ENCODE data around the gene MYO18B.

MYO18B gene

GRCh38 chr22:25829808-25830777 lies 88.1 kb downstream of the MYO18B start:
- Histone ChIP-seq H4K91ac (ENCODE audit: low read depth, low read length, poor library complexity) (no peak overlapping the region), H3K23ac (ENCODE audit: low read depth, low read length, poor library complexity) (no peak overlapping the region), H3K4me2 (ENCODE audit: insufficient read depth, low read length, poor library complexity, severe bottlenecking) (no peak overlapping the region), H2BK12ac (ENCODE audit: low read length) (no peak overlapping the region), H3K14ac (ENCODE audit: low read length) (no peak overlapping the region), H3K4ac (ENCODE audit: low read length) (no peak overlapping the region), H2BK15ac (ENCODE audit: low read length) (no peak overlapping the region), H2BK120ac (ENCODE audit: low read depth, low read length) (no peak overlapping the region), H3K18ac (ENCODE audit: low read length) (peak overlapping the region; percentile 63), H2AFZ (ENCODE audit: low read length) (no peak overlapping the region), H3K27me3 (ENCODE audit: control insufficient read depth in 3 of 3, insufficient read depth in 3 of 3, low read depth in 1 of 3, low read length in 3 of 3) (no peaks in the 10 kb centered on the region), H3K36me3 (replicated peaks in 1 of 2; ENCODE audit: control insufficient read depth in 2 of 2, insufficient read depth in 2 of 2, low read length in 2 of 2) (no peaks in the 10 kb centered on the region), H3K79me1 (ENCODE audit: low read depth, low read length) (no peaks in the 10 kb centered on the region), H3K27ac (replicated peaks; ENCODE audit: low read length) (no peak overlapping the region), H2AK5ac (ENCODE audit: low read depth, low read length) (no peak overlapping the region), H4K8ac (ENCODE audit: low read depth, low read length) (no peak overlapping the region), H3K9ac (ENCODE audit: low read depth, low read length, poor library complexity) (no peak overlapping the region), H3K9me3 (replicated peaks in 1 of 2; ENCODE audit: control insufficient read depth in 2 of 2, insufficient read depth in 1 of 2, low read depth in 1 of 2, low read length in 2 of 2) (peaks cover 0 to 4% of the 10 kb centered on the region in 2 donors), H3K4me1 (ENCODE audit: control insufficient read depth in 2 of 2, insufficient read depth in 1 of 2, low read depth in 1 of 2, low read length in 2 of 2) (peaks cover 0 to 6% of the 10 kb centered on the region in 2 donors), H3K4me3 (ENCODE audit: low read length in 2 of 2) (peak overlapping the region in 1 of 2 donors; percentile 31), H2BK5ac (ENCODE audit: low read length) (no peak overlapping the region)
- no peak for DNase-seq (ENCODE audit: low spot score)
- WGBS, 2 donors (ENCODE audit: extremely low coverage in 2 of 2, insufficient read length in 2 of 2, insufficient replicate concordance in 1 of 2): no CpG with 5 or more reads among the region's 11 CpGs

GRCh38 chr22:25833091-25833490 lies 91.1 kb downstream of the MYO18B start:
- Histone ChIP-seq H4K8ac (ENCODE audit: low read depth, low read length) (no peak overlapping the region), H2BK5ac (ENCODE audit: low read length) (no peak overlapping the region), H3K23ac (ENCODE audit: low read depth, low read length, poor library complexity) (no peak overlapping the region), H3K4ac (ENCODE audit: low read length) (no peak overlapping the region), H3K9me3 (replicated peaks in 1 of 2; ENCODE audit: control insufficient read depth in 2 of 2, insufficient read depth in 1 of 2, low read depth in 1 of 2, low read length in 2 of 2) (peaks cover 0 to 4% of the 10 kb centered on the region in 2 donors), H3K4me3 (ENCODE audit: low read length in 2 of 2) (no peak overlapping the region), H3K18ac (ENCODE audit: low read length) (no peak overlapping the region), H3K4me1 (ENCODE audit: control insufficient read depth in 2 of 2, insufficient read depth in 1 of 2, low read depth in 1 of 2, low read length in 2 of 2) (no peaks in the 10 kb centered on the region), H3K14ac (ENCODE audit: low read length) (no peak overlapping the region), H2BK120ac (ENCODE audit: low read depth, low read length) (no peak overlapping the region), H2BK15ac (ENCODE audit: low read length) (no peak overlapping the region), H3K36me3 (replicated peaks in 1 of 2; ENCODE audit: control insufficient read depth in 2 of 2, insufficient read depth in 2 of 2, low read length in 2 of 2) (no peaks in the 10 kb centered on the region), H3K4me2 (ENCODE audit: insufficient read depth, low read length, poor library complexity, severe bottlenecking) (no peak overlapping the region), H2AK5ac (ENCODE audit: low read depth, low read length) (no peak overlapping the region), H2BK12ac (ENCODE audit: low read length) (no peak overlapping the region), H3K9ac (ENCODE audit: low read depth, low read length, poor library complexity) (no peak overlapping the region), H3K27me3 (ENCODE audit: control insufficient read depth in 3 of 3, insufficient read depth in 3 of 3, low read depth in 1 of 3, low read length in 3 of 3) (no peaks in the 10 kb centered on the region), H2AFZ (ENCODE audit: low read length) (no peak overlapping the region), H3K27ac (replicated peaks; ENCODE audit: low read length) (no peak overlapping the region), H3K79me1 (ENCODE audit: low read depth, low read length) (no peaks in the 10 kb centered on the region), H4K91ac (ENCODE audit: low read depth, low read length, poor library complexity) (no peak overlapping the region)
- no peak for DNase-seq (ENCODE audit: low spot score)
- no CpG with 5 or more reads among the region's 5 CpGs for WGBS, 2 donors (ENCODE audit: extremely low coverage in 2 of 2, insufficient read length in 2 of 2, insufficient replicate concordance in 1 of 2)

- Histone ChIP-seq H3K4ac (ENCODE audit: low read length) (no peak overlapping the region), H3K14ac (ENCODE audit: low read length) (no peak overlapping the region), H2BK120ac (ENCODE audit: low read depth, low read length) (no peak overlapping the region), H2BK5ac (ENCODE audit: low read length) (no peak overlapping the region), H2BK12ac (ENCODE audit: low read length) (no peak overlapping the region), H4K8ac (ENCODE audit: low read depth, low read length) (no peak overlapping the region), H3K4me1 (ENCODE audit: control insufficient read depth in 2 of 2, insufficient read depth in 1 of 2, low read depth in 1 of 2, low read length in 2 of 2) (no peaks in the 10 kb centered on the region), H2AFZ (ENCODE audit: low read length) (no peak overlapping the region), H3K27me3 (ENCODE audit: control insufficient read depth in 3 of 3, insufficient read depth in 3 of 3, low read depth in 1 of 3, low read length in 3 of 3) (no peaks in the 10 kb centered on the region), H3K36me3 (replicated peaks in 1 of 2; ENCODE audit: control insufficient read depth in 2 of 2, insufficient read depth in 2 of 2, low read length in 2 of 2) (no peaks in the 10 kb centered on the region), H3K23ac (ENCODE audit: low read depth, low read length, poor library complexity) (no peak overlapping the region), H2AK5ac (ENCODE audit: low read depth, low read length) (no peak overlapping the region), H3K27ac (replicated peaks; ENCODE audit: low read length) (no peak overlapping the region), H2BK15ac (ENCODE audit: low read length) (no peak overlapping the region), H3K9me3 (replicated peaks in 1 of 2; ENCODE audit: control insufficient read depth in 2 of 2, insufficient read depth in 1 of 2, low read depth in 1 of 2, low read length in 2 of 2) (peaks cover 0 to 4% of the 10 kb centered on the region in 2 donors), H3K4me2 (ENCODE audit: insufficient read depth, low read length, poor library complexity, severe bottlenecking) (no peak overlapping the region), H3K9ac (ENCODE audit: low read depth, low read length, poor library complexity) (no peak overlapping the region), H3K4me3 (ENCODE audit: low read length in 2 of 2) (no peak overlapping the region), H4K91ac (ENCODE audit: low read depth, low read length, poor library complexity) (no peak overlapping the region), H3K79me1 (ENCODE audit: low read depth, low read length) (no peaks in the 10 kb centered on the region), H3K18ac (ENCODE audit: low read length) (no peak overlapping the region)
- DNase-seq (ENCODE audit: low spot score): no peak
- WGBS, 2 donors (ENCODE audit: extremely low coverage in 2 of 2, insufficient read length in 2 of 2, insufficient replicate concordance in 1 of 2): no CpG with 5 or more reads among the region's 2 CpGs
These were observed 91.7 kb downstream of the MYO18B start for GRCh38 chr22:25833676-25834075.

GRCh38 chr22:25834490-25834889 lies 92.5 kb downstream of the MYO18B start:
- Histone ChIP-seq H2BK5ac (ENCODE audit: low read length) (no peak overlapping the region), H3K14ac (ENCODE audit: low read length) (no peak overlapping the region), H2BK12ac (ENCODE audit: low read length) (no peak overlapping the region), H2AK5ac (ENCODE audit: low read depth, low read length) (no peak overlapping the region), H3K4me1 (ENCODE audit: control insufficient read depth in 2 of 2, insufficient read depth in 1 of 2, low read depth in 1 of 2, low read length in 2 of 2) (no peaks in the 10 kb centered on the region), H4K91ac (ENCODE audit: low read depth, low read length, poor library complexity) (no peak overlapping the region), H3K4me2 (ENCODE audit: insufficient read depth, low read length, poor library complexity, severe bottlenecking) (no peak overlapping the region), H3K18ac (ENCODE audit: low read length) (no peak overlapping the region), H3K9me3 (replicated peaks in 1 of 2; ENCODE audit: control insufficient read depth in 2 of 2, insufficient read depth in 1 of 2, low read depth in 1 of 2, low read length in 2 of 2) (peaks cover 0 to 4% of the 10 kb centered on the region in 2 donors), H3K4ac (ENCODE audit: low read length) (no peak overlapping the region), H3K9ac (ENCODE audit: low read depth, low read length, poor library complexity) (no peak overlapping the region), H2BK15ac (ENCODE audit: low read length) (no peak overlapping the region), H3K79me1 (ENCODE audit: low read depth, low read length) (no peaks in the 10 kb centered on the region), H4K8ac (ENCODE audit: low read depth, low read length) (no peak overlapping the region), H3K4me3 (ENCODE audit: low read length in 2 of 2) (no peak overlapping the region), H3K23ac (ENCODE audit: low read depth, low read length, poor library complexity) (no peak overlapping the region), H3K27ac (replicated peaks; ENCODE audit: low read length) (no peak overlapping the region), H3K36me3 (replicated peaks in 1 of 2; ENCODE audit: control insufficient read depth in 2 of 2, insufficient read depth in 2 of 2, low read length in 2 of 2) (no peaks in the 10 kb centered on the region), H2AFZ (ENCODE audit: low read length) (no peak overlapping the region), H3K27me3 (ENCODE audit: control insufficient read depth in 3 of 3, insufficient read depth in 3 of 3, low read depth in 1 of 3, low read length in 3 of 3) (no peaks in the 10 kb centered on the region), H2BK120ac (ENCODE audit: low read depth, low read length) (no peak overlapping the region)
- no peak for DNase-seq (ENCODE audit: low spot score)
- no CpG with 5 or more reads among the region's 4 CpGs for WGBS, 2 donors (ENCODE audit: extremely low coverage in 2 of 2, insufficient read length in 2 of 2, insufficient replicate concordance in 1 of 2)

Measured in neuronal stem cell (in vitro differentiated cells).